ENCODE measurements around the gene PODXL2. TPM values are rescaled to one million over a fixed set of nuclear protein-coding genes. Genes with fewer than 3 reads are reported as not detected.
"Not testable (repeated sequence)": the region's sequence is repeated elsewhere in the genome, so short reads cannot be mapped to it uniquely, and the experiment has no call there.

The PODXL2 gene
- total RNA-seq, 1 experiment from 2014 or later = 15.3 TPM

DNA sequence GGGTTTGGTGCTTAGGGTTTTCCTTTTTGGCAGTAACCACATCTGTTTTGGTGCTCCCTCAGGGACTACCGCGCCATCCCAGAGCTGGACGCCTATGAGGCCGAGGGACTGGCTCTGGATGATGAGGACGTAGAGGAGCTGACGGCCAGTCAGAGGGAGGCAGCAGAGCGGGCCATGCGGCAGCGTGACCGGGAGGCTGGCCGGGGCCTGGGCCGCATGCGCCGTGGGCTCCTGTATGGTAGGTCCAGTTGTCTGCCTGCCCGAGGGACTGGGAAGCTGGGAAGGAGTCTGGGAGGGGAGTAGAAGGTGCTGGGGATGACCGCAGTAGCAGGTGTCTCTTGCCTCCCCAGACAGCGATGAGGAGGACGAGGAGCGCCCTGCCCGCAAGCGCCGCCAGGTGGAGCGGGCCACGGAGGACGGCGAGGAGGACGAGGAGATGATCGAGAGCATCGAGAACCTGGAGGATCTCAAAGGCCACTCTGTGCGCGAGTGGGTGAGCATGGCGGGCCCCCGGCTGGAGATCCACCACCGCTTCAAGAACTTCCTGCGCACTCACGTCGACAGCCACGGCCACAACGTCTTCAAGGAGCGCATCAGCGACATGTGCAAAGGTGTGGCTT is 24.3 kb upstream of the PODXL2 start:
- peaks cover 5% of the 10 kb centered on the region; the same call in 1 of the 2 replicates for H3K4me1 ChIP-seq (ENCODE audit: control insufficient read depth, insufficient read depth, low read length)
- DNase-seq (ENCODE audit: low read depth, low spot score) (no peak), ATAC-seq (no peak)
- CTCF ChIA-PET = no interaction called here
- in situ Hi-C loops (cut with HindIII; ENCODE audit: low pct_unique_long_range_greater_than_20kb, low sequenced_read_pairs) (no loop called here), intact Hi-C loops (cut with micrococcal nuclease; ENCODE audit: unreplicated experiment) (no loop called here)
- TF ChIP-seq, protein P1, sequence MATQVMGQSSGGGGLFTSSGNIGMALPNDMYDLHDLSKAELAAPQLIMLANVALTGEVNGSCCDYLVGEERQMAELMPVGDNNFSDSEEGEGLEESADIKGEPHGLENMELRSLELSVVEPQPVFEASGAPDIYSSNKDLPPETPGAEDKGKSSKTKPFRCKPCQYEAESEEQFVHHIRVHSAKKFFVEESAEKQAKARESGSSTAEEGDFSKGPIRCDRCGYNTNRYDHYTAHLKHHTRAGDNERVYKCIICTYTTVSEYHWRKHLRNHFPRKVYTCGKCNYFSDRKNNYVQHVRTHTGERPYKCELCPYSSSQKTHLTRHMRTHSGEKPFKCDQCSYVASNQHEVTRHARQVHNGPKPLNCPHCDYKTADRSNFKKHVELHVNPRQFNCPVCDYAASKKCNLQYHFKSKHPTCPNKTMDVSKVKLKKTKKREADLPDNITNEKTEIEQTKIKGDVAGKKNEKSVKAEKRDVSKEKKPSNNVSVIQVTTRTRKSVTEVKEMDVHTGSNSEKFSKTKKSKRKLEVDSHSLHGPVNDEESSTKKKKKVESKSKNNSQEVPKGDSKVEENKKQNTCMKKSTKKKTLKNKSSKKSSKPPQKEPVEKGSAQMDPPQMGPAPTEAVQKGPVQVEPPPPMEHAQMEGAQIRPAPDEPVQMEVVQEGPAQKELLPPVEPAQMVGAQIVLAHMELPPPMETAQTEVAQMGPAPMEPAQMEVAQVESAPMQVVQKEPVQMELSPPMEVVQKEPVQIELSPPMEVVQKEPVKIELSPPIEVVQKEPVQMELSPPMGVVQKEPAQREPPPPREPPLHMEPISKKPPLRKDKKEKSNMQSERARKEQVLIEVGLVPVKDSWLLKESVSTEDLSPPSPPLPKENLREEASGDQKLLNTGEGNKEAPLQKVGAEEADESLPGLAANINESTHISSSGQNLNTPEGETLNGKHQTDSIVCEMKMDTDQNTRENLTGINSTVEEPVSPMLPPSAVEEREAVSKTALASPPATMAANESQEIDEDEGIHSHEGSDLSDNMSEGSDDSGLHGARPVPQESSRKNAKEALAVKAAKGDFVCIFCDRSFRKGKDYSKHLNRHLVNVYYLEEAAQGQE (IDR thresholded peaks at IDR 0.05; ENCODE audit: insufficient read depth in 1 of 2, low read depth in 2 of 2, low read length in 1 of 2) = no peak
- no peak for TF ChIP-seq SIN3A (IDR thresholded peaks at IDR 0.05; ENCODE audit: borderline replicate concordance, insufficient read depth, low read depth, low read length)
- TF ChIP-seq, protein P2, sequence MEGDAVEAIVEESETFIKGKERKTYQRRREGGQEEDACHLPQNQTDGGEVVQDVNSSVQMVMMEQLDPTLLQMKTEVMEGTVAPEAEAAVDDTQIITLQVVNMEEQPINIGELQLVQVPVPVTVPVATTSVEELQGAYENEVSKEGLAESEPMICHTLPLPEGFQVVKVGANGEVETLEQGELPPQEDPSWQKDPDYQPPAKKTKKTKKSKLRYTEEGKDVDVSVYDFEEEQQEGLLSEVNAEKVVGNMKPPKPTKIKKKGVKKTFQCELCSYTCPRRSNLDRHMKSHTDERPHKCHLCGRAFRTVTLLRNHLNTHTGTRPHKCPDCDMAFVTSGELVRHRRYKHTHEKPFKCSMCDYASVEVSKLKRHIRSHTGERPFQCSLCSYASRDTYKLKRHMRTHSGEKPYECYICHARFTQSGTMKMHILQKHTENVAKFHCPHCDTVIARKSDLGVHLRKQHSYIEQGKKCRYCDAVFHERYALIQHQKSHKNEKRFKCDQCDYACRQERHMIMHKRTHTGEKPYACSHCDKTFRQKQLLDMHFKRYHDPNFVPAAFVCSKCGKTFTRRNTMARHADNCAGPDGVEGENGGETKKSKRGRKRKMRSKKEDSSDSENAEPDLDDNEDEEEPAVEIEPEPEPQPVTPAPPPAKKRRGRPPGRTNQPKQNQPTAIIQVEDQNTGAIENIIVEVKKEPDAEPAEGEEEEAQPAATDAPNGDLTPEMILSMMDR (IDR thresholded peaks at IDR 0.05) = no peak
- no peak for TF ChIP-seq TCF7L2 (IDR thresholded peaks at IDR 0.05; ENCODE audit: low read depth, low read length)
- TF ChIP-seq POLR2AphosphoS5 (IDR thresholded peaks at IDR 0.05; ENCODE audit: low read depth, low read length) = no peak
- H3K9me3 ChIP-seq (ENCODE audit: control insufficient read depth, insufficient read depth, low read depth, low read length) = no peaks in the 10 kb centered on the region
- H3K36me3 ChIP-seq (ENCODE audit: control insufficient read depth, insufficient read depth, low read length) = peaks cover 8% of the 10 kb centered on the region
- no peak overlapping the region for H3K27ac ChIP-seq (ENCODE audit: low read length)
- no peaks in the 10 kb centered on the region for H3K27me3 ChIP-seq (ENCODE audit: control insufficient read depth, insufficient read depth, low read length)
- H3K4me3 ChIP-seq (ENCODE audit: low read depth in 2 of 2, low read length in 2 of 2) = no peak overlapping the region
- POLR2A ChIA-PET = no interaction called here
- BruUV-seq (replicated peaks) = no TSS peak

DNA sequence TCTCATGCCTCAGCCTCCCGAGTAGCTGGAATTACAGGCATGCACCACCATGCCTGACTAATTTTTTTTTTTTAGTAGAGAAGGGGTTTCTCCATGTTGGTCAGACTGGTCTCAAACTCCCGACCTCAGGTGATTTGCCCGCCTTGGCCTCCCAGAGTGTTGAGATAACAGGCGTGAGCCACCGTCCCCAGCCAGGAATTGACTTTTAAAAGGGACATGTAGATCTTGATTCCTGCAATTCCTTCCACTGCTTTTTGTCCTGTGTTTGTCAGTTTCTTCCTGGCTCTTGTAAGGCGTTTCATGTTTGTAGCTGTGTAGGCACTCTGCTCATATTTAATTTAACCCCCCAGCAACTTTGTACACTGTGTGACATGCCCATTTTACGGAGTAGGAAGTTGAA is 23.4 kb upstream of the PODXL2 start:
- DNase-seq (ENCODE audit: low read depth, low spot score); in situ Hi-C loops (cut with HindIII; ENCODE audit: low pct_unique_long_range_greater_than_20kb, low sequenced_read_pairs); H3K27ac ChIP-seq (ENCODE audit: low read length); H3K9me3 ChIP-seq (ENCODE audit: control insufficient read depth, insufficient read depth, low read depth, low read length); BruUV-seq (replicated peaks); H3K4me1 ChIP-seq (ENCODE audit: control insufficient read depth, insufficient read depth, low read length); POLR2A ChIA-PET; H3K36me3 ChIP-seq (ENCODE audit: control insufficient read depth, insufficient read depth, low read length); H3K27me3 ChIP-seq (ENCODE audit: control insufficient read depth, insufficient read depth, low read length); ATAC-seq; intact Hi-C loops (cut with micrococcal nuclease; ENCODE audit: unreplicated experiment); H3K4me3 ChIP-seq (ENCODE audit: low read depth in 2 of 2, low read length in 2 of 2); CTCF ChIA-PET: not testable (repeated sequence)

DNA sequence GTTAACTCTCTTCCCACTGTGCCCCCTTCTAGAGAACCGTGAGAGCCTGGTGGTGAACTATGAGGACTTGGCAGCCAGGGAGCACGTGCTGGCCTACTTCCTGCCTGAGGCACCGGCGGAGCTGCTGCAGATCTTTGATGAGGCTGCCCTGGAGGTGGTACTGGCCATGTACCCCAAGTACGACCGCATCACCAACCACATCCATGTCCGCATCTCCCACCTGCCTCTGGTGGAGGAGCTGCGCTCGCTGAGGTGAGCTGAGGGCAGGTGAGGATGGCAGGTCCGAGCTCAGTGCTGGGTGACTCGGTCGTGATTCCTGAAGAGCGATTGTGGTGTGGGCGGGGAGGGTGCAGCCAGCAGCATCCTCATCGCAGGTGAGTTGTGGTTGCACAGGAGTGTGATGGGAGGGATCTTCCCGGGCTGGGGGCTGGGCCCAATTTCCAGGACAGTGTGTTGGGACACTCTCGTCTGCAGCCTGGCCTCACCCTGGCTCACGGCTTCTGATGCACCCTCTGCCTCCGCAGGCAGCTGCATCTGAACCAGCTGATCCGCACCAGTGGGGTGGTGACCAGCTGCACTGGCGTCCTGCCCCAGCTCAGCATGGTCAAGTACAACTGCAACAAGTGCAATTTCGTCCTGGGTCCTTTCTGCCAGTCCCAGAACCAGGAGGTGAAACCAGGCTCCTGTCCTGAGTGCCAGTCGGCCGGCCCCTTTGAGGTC is 22.7 kb upstream of the PODXL2 start:
- H3K27me3 ChIP-seq (ENCODE audit: control insufficient read depth, insufficient read depth, low read length) = no peaks in the 10 kb centered on the region
- ChIA-PET POLR2A (no interaction called here), CTCF (no interaction called here)
- H3K4me1 ChIP-seq (ENCODE audit: control insufficient read depth, insufficient read depth, low read length) = no peaks in the 10 kb centered on the region
- no peak for TF ChIP-seq TCF7L2 (IDR thresholded peaks at IDR 0.05; ENCODE audit: low read depth, low read length)
- TF ChIP-seq, protein P1 (IDR thresholded peaks at IDR 0.05; ENCODE audit: insufficient read depth in 1 of 2, low read depth in 2 of 2, low read length in 1 of 2) = no peak
- TF ChIP-seq, protein P2 (IDR thresholded peaks at IDR 0.05) = no peak
- no peak for TF ChIP-seq POLR2AphosphoS5 (IDR thresholded peaks at IDR 0.05; ENCODE audit: low read depth, low read length)
- TF ChIP-seq SIN3A (IDR thresholded peaks at IDR 0.05; ENCODE audit: borderline replicate concordance, insufficient read depth, low read depth, low read length) = no peak
- BruUV-seq (replicated peaks) = no TSS peak
- DNase-seq (ENCODE audit: low read depth, low spot score) = no peak
- in situ Hi-C loops (cut with HindIII; ENCODE audit: low pct_unique_long_range_greater_than_20kb, low sequenced_read_pairs) (no loop called here), intact Hi-C loops (cut with micrococcal nuclease; ENCODE audit: unreplicated experiment) (no loop called here)
- H3K36me3 ChIP-seq (ENCODE audit: control insufficient read depth, insufficient read depth, low read length) = peaks cover 11% of the 10 kb centered on the region
- no peak overlapping the region for H3K27ac ChIP-seq (ENCODE audit: low read length)
- no peak for ATAC-seq
- H3K9me3 ChIP-seq (ENCODE audit: control insufficient read depth, insufficient read depth, low read depth, low read length) = no peaks in the 10 kb centered on the region
- H3K4me3 ChIP-seq (ENCODE audit: low read depth in 2 of 2, low read length in 2 of 2) = no peak overlapping the region

All from Panc1 (cell line).